Suprapubic skin (tissue), 4 donors: ENCODE data around the gene NRXN3.

ENCODE experiments used
- EP300 ChIP-seq: sonication (generic); formaldehyde crosslinking; IDR thresholded peaks from one replicate; pipeline ENCODE4 v1.6.1; 2017; ENCODE audit warnings: antibody characterized with exemption
- POLR2A ChIP-seq, 2 donors: fragments of 450-650 bp; IDR thresholded peaks; one replicate each; pipeline ENCODE4 v1.6.1; 2017; ENCODE audit warnings: antibody characterized with exemption in 2 of 2, mild to moderate bottlenecking in 2 of 2, moderate library complexity in 2 of 2
- POLR2AphosphoS5 ChIP-seq, 3 donors: sonication (generic); formaldehyde crosslinking; IDR thresholded peaks; one replicate each; pipeline ENCODE4 v1.6.1; 2017; ENCODE audit warnings: antibody characterized with exemption in 3 of 3
- TF ChIP-seq, protein P1 (sequence below), 2 donors: fragments of 200-600 bp in 1 of 2; fragments of 450-650 bp in 1 of 2; sonication (generic) in 1 of 2; IDR thresholded peaks; one replicate each; pipeline ENCODE4 v1.5.1; 2016 to 2019; ENCODE audit warnings: antibody characterized with exemption in 2 of 2, mild to moderate bottlenecking in 1 of 2, moderate library complexity in 1 of 2

DNA sequence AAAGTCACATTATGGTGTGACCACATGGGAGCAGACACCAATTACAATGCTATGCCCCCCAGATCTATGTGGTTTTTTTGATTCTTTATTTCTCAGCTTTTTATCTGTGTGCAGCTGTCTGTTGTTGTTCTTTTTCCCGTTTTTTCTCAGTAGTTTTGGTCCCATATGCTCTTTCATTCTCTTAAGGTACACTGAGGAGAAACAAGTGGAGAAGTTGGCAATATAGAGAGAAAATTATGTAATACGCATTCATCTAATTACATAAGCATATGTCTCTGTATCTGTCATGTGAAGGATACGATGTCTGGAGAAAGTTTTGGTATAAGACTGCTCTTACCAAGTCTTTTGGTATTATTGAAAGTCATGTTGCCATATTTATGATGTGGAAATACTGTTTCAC lies 819.0 kb downstream of the NRXN3 start:
- TF ChIP-seq, protein P1, sequence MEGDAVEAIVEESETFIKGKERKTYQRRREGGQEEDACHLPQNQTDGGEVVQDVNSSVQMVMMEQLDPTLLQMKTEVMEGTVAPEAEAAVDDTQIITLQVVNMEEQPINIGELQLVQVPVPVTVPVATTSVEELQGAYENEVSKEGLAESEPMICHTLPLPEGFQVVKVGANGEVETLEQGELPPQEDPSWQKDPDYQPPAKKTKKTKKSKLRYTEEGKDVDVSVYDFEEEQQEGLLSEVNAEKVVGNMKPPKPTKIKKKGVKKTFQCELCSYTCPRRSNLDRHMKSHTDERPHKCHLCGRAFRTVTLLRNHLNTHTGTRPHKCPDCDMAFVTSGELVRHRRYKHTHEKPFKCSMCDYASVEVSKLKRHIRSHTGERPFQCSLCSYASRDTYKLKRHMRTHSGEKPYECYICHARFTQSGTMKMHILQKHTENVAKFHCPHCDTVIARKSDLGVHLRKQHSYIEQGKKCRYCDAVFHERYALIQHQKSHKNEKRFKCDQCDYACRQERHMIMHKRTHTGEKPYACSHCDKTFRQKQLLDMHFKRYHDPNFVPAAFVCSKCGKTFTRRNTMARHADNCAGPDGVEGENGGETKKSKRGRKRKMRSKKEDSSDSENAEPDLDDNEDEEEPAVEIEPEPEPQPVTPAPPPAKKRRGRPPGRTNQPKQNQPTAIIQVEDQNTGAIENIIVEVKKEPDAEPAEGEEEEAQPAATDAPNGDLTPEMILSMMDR (IDR thresholded peaks at IDR 0.05) = no peak
- TF ChIP-seq POLR2AphosphoS5 (IDR thresholded peaks at IDR 0.05) = no peak
- no peak for TF ChIP-seq POLR2A (IDR thresholded peaks at IDR 0.05)
- TF ChIP-seq EP300 = no peak
